ENCODE results near the gene OLFML2A.
A peak's percentile ranks its signal among the peaks of the same experiment; 100 is the strongest.

OLFML2A gene

DNA sequence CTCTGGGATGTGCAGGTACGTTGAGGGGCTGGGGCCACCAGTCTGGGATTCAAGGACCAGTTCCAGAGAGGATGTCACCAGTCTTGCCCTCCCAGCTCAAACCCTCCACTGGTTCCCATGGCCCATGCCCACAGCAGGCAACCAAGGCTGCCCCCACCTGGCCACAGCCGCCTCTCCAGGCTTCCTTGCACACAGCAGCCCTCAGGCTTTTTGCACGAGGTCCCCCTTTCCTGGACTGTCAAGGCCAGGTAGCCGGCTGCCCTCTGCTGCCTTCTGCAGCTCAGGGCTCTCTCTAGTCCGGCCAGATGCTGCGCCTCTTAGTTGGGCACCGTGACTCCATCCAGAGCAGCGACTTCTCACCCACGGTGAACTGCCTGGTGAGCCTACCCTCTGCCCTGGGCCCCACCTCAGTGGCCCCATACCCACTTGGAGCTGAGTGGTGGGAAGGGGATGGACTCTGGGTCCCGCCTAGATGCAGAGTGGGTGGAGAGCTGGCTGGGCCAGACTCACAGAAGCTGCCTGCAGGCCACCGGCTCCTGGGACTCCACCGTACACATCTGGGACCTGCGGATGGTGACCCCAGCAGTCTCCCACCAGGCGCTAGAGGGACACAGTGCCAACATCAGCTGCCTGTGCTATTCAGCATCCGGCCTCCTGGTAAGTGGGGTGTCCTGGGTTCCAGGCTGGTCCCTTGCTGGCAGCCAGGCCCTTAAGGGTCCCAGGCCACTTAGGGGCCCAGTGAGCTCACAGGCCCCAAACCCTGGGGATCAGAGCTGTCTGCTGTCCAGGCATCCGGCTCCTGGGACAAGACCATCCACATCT, 79.2 kb downstream of the OLFML2A start (continued):
- 0 out of 2 replicates have a peak, but pooled peaks have one; percentile 20 for TF ChIP-seq ZNF654 (tag by site-specific recombination; IDR thresholded peaks at IDR 0.05; ENCODE audit: low read depth)
- no peak for TF ChIP-seq ZNF701 (tag by site-specific recombination; IDR thresholded peaks at IDR 0.05)
- TF ChIP-seq ZNF132 (tag by site-specific recombination; IDR thresholded peaks at IDR 0.05; ENCODE audit: borderline replicate concordance) = no peak
- TF ChIP-seq ZNF777 (tag by site-specific recombination; IDR thresholded peaks at IDR 0.05; ENCODE audit: borderline replicate concordance) = no peak
- TF ChIP-seq ZNF600 (tag by site-specific recombination; IDR thresholded peaks at IDR 0.05) = peak; percentile 76; the same call in 1 of the 2 replicates
- no peak for TF ChIP-seq ZNF626 (tag by site-specific recombination; IDR thresholded peaks at IDR 0.05)
- TF ChIP-seq, protein P1, sequence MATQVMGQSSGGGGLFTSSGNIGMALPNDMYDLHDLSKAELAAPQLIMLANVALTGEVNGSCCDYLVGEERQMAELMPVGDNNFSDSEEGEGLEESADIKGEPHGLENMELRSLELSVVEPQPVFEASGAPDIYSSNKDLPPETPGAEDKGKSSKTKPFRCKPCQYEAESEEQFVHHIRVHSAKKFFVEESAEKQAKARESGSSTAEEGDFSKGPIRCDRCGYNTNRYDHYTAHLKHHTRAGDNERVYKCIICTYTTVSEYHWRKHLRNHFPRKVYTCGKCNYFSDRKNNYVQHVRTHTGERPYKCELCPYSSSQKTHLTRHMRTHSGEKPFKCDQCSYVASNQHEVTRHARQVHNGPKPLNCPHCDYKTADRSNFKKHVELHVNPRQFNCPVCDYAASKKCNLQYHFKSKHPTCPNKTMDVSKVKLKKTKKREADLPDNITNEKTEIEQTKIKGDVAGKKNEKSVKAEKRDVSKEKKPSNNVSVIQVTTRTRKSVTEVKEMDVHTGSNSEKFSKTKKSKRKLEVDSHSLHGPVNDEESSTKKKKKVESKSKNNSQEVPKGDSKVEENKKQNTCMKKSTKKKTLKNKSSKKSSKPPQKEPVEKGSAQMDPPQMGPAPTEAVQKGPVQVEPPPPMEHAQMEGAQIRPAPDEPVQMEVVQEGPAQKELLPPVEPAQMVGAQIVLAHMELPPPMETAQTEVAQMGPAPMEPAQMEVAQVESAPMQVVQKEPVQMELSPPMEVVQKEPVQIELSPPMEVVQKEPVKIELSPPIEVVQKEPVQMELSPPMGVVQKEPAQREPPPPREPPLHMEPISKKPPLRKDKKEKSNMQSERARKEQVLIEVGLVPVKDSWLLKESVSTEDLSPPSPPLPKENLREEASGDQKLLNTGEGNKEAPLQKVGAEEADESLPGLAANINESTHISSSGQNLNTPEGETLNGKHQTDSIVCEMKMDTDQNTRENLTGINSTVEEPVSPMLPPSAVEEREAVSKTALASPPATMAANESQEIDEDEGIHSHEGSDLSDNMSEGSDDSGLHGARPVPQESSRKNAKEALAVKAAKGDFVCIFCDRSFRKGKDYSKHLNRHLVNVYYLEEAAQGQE (tag by site-specific recombination; IDR thresholded peaks at IDR 0.05) = no peak
- no peak for TF ChIP-seq ZNF112 (tag by site-specific recombination; IDR thresholded peaks at IDR 0.05)
- no peak for TF ChIP-seq BCL11A (tag by site-specific recombination; IDR thresholded peaks at IDR 0.05; ENCODE audit: low read depth)
- TF ChIP-seq ZNF837 (tag by site-specific recombination; IDR thresholded peaks at IDR 0.05) = no peak
- peak; percentile 84 for TF ChIP-seq ZFP69B (tag by site-specific recombination; IDR thresholded peaks at IDR 0.05)
- TF ChIP-seq, protein P2, sequence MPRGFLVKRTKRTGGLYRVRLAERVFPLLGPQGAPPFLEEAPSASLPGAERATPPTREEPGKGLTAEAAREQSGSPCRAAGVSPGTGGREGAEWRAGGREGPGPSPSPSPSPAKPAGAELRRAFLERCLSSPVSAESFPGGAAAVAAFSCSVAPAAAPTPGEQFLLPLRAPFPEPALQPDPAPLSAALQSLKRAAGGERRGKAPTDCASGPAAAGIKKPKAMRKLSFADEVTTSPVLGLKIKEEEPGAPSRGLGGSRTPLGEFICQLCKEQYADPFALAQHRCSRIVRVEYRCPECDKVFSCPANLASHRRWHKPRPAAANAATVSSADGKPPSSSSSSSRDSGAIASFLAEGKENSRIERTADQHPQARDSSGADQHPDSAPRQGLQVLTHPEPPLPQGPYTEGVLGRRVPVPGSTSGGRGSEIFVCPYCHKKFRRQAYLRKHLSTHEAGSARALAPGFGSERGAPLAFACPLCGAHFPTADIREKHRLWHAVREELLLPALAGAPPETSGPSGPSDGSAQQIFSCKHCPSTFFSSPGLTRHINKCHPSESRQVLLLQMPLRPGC (tag by site-specific recombination; IDR thresholded peaks at IDR 0.05) = no peak
- TF ChIP-seq BCL11B (tag by site-specific recombination; IDR thresholded peaks at IDR 0.05; ENCODE audit: low read depth) = no peak
- no peak for TF ChIP-seq ZNF747 (tag by site-specific recombination; IDR thresholded peaks at IDR 0.05)

- no peak overlapping the region for H3K27ac ChIP-seq (ENCODE audit: extremely low read depth, low read depth, low read length)
- H3K9me3 ChIP-seq (ENCODE audit: control insufficient read depth, insufficient read depth, low read depth, low read length) = no peaks in the 10 kb centered on the region
- CTCF ChIA-PET = interaction anchor here (0.9 to 31.1 kb wide), 3 partner anchors 17 to 147 kb away, joined by 3 to 1257 read pairs (median 3); partner anchors contain the start of genes NR6A1 and OLFML2A
- TF ChIP-seq ZBTB17 (tag by site-specific recombination; IDR thresholded peaks at IDR 0.05) (no peak), ZNF560 (tag by site-specific recombination; IDR thresholded peaks at IDR 0.05; ENCODE audit: borderline replicate concordance) (no peak), SCRT1 (tag by site-specific recombination; IDR thresholded peaks at IDR 0.05; ENCODE audit: borderline replicate concordance) (no peak), SALL2 (tag by site-specific recombination; IDR thresholded peaks at IDR 0.05; ENCODE audit: borderline replicate concordance) (no peak), ZNF600 (tag by site-specific recombination; IDR thresholded peaks at IDR 0.05) (0 out of 2 replicates have a peak, but pooled peaks have one; percentile 38)
- TF ChIP-seq, protein P2 (tag by site-specific recombination; IDR thresholded peaks at IDR 0.05) = no peak
- TF ChIP-seq, protein P3, sequence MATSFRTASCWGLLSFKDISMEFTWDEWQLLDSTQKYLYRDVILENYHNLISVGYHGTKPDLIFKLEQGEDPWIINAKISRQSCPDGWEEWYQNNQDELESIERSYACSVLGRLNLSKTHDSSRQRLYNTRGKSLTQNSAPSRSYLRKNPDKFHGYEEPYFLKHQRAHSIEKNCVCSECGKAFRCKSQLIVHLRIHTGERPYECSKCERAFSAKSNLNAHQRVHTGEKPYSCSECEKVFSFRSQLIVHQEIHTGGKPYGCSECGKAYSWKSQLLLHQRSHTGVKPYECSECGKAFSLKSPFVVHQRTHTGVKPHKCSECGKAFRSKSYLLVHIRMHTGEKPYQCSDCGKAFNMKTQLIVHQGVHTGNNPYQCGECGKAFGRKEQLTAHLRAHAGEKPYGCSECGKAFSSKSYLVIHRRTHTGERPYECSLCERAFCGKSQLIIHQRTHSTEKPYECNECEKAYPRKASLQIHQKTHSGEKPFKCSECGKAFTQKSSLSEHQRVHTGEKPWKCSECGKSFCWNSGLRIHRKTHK (tag by site-specific recombination; IDR thresholded peaks at IDR 0.05) = no peak
- peaks cover 4 to 51% of the 10 kb centered on the region in 2 experiments; a peak in 2 of 3 replicates for H3K36me3 ChIP-seq (ENCODE audit: control insufficient read depth in 2 of 2, insufficient read depth in 1 of 2, low read length in 2 of 2)
- no peaks in the 10 kb centered on the region for H3K4me1 ChIP-seq (ENCODE audit: control insufficient read depth, insufficient read depth, low read length)
- no peak overlapping the region for H3K4me3 ChIP-seq (ENCODE audit: low read depth, low read length)
- POLR2A ChIA-PET = interaction anchor here (1.0 to 10.0 kb wide), 6 partner anchors 14 to 384 kb away, joined by 3 to 201 read pairs (median 6); partner anchors contain the start of genes HSPA5, NR6A1 and OLFML2A
Measured at GRCh38 chr9:124857533-124858162, 80.7 kb downstream of the OLFML2A start.

Data from HEK293 (cell line).